Neural cell (in vitro differentiated cells): ENCODE data around the gene ASCC1. TPM values are rescaled to one million over a fixed set of nuclear protein-coding genes. Genes with fewer than 3 reads are reported as not detected.

Source experiments
- H2AFZ ChIP-seq: fragments of 200-600, 300-800 bp; sonication (generic), shearing (Covaris generic); 2 replicates; pipeline ENCODE4 v1.6.0; 2014; ENCODE audit warnings: low read depth, mild to moderate bottlenecking, antibody characterized with exemption, low read length, moderate library complexity
- H3F3A ChIP-seq: fragments of 200-600 bp; shearing (Covaris generic); 2 replicates; pipeline ENCODE4 v1.6.1; 2016; ENCODE audit warnings: mild to moderate bottlenecking, moderate library complexity, mixed read lengths, antibody characterized with exemption, low read length; ENCODE audit not compliant: insufficient read depth, poor library complexity, severe bottlenecking
- H3K27ac ChIP-seq: fragments of 200-600, 300-800 bp; sonication (generic), shearing (Covaris generic); 2 replicates; pipeline ENCODE4 v1.5.1; 2014; ENCODE audit warnings: mild to moderate bottlenecking, low read length, moderate library complexity
- H3K27me3 ChIP-seq: fragments of 300-800, 200-600 bp; sonication (generic), shearing (Covaris generic); 2 replicates; pipeline ENCODE4 v1.6.0; 2014; ENCODE audit warnings: mild to moderate bottlenecking, low read depth, low read length, moderate library complexity; ENCODE audit not compliant: insufficient read depth
- H3K36me3 ChIP-seq: fragments of 300-800, 200-600 bp; sonication (generic), shearing (Covaris generic); 2 replicates; pipeline ENCODE4 v1.5.1; 2014; ENCODE audit warnings: mild to moderate bottlenecking, antibody characterized with exemption, low read length, moderate library complexity; ENCODE audit not compliant: insufficient read depth
- H3K4me2 ChIP-seq: fragments of 300-800, 200-600 bp; sonication (generic), shearing (Covaris generic); 2 replicates; pipeline ENCODE4 v1.6.0; 2014; ENCODE audit warnings: mild to moderate bottlenecking, low read length
- H3K4me3 ChIP-seq: fragments of 300-800, 200-600 bp; sonication (generic), shearing (Covaris generic); 2 replicates; pipeline ENCODE4 v1.5.1; 2014; ENCODE audit warnings: mild to moderate bottlenecking, low read length, moderate library complexity
- H3K79me2 ChIP-seq: fragments of 200-600 bp; shearing (Covaris generic); replicated peaks from 2 replicates; pipeline ENCODE4 v1.6.0; 2014; ENCODE audit warnings: mild to moderate bottlenecking, low read length, moderate library complexity; ENCODE audit not compliant: insufficient read depth
- H3K9ac ChIP-seq: fragments of 300-800, 200-600 bp; sonication (generic), shearing (Covaris generic); 2 replicates; pipeline ENCODE4 v1.6.1; 2016; ENCODE audit warnings: mild to moderate bottlenecking, low read length, mixed read lengths
- H3K9me2 ChIP-seq: fragments of 200-600 bp; shearing (Covaris generic); 2 replicates; pipeline ENCODE4 v1.6.1; 2016; ENCODE audit warnings: mild to moderate bottlenecking, low read length, mixed read lengths; ENCODE audit not compliant: insufficient read depth
- H3K9me3 ChIP-seq: fragments of 200-600, 300-800 bp; sonication (generic), shearing (Covaris generic); 2 replicates; pipeline ENCODE4 v1.6.1; 2016; ENCODE audit warnings: mild to moderate bottlenecking, mixed run types, low read length, moderate library complexity, mixed read lengths
- H4K20me1 ChIP-seq: fragments of 200-600 bp; shearing (Covaris generic); 2 replicates; pipeline ENCODE4 v1.6.1; 2016; ENCODE audit warnings: mild to moderate bottlenecking, mixed run types; ENCODE audit not compliant: insufficient read depth
- CTCF ChIP-seq: fragments of 450-650 bp; IDR thresholded peaks from 2 replicates; pipeline ENCODE4 v1.5.1; 2014; ENCODE audit warnings: antibody characterized with exemption, mild to moderate bottlenecking, moderate library complexity; ENCODE audit not compliant: poor library complexity, severe bottlenecking
- EZH2 ChIP-seq: fragments of 200-600, 300-800 bp; shearing (Covaris generic), sonication (generic); IDR thresholded peaks from 2 replicates; pipeline ENCODE4 v1.6.1; 2014; ENCODE audit warnings: antibody characterized with exemption, low read length, borderline replicate concordance, mild to moderate bottlenecking; ENCODE audit not compliant: insufficient read depth, poor library complexity, severe bottlenecking
- MXI1 ChIP-seq: fragments of 450-650 bp; conservative IDR thresholded peaks from 2 replicates; pipeline ENCODE4 v1.6.1; 2014; ENCODE audit warnings: antibody characterized with exemption, mild to moderate bottlenecking; ENCODE audit not compliant: poor library complexity, severe bottlenecking
- POLR2AphosphoS5 ChIP-seq: IDR thresholded peaks from 2 replicates; pipeline ENCODE4 v1.6.1; 2012
- RAD21 ChIP-seq: fragments of 450-650 bp; conservative IDR thresholded peaks from 2 replicates; pipeline ENCODE4 v1.6.1; 2014; ENCODE audit warnings: antibody characterized with exemption, mild to moderate bottlenecking, moderate library complexity
- REST ChIP-seq: IDR thresholded peaks from 2 replicates; pipeline ENCODE4 v1.6.1; 2012; ENCODE audit warnings: borderline replicate concordance
- SMC3 ChIP-seq: fragments of 450-650 bp; conservative IDR thresholded peaks from 2 replicates; pipeline ENCODE4 v1.6.1; 2014; ENCODE audit warnings: antibody characterized with exemption, mild to moderate bottlenecking, moderate library complexity; ENCODE audit not compliant: poor library complexity
- polyA plus RNA-seq: library from polyadenylated mRNA; depleted of rRNA; stranded (reverse); fragments of >200 nt; gene quantifications from 2 replicates; pipeline ENCODE4 v1.2.3, GENCODE V29; 2014
- small RNA-seq, 3 experiments: library from RNA; depleted of rRNA; stranded (forward); fragments of <200 nt; gene quantifications; one replicate each; pipeline ENCODE3, GENCODE V24; 2012

Gene ASCC1
- polyA plus RNA-seq, 1 donor from 2014 or later = 39.6 TPM

- H3K79me2 ChIP-seq = no peaks in the 10 kb centered on the region
- no peak overlapping the region for H2AFZ ChIP-seq
- no peaks in the 10 kb centered on the region for H3F3A ChIP-seq
- no peak overlapping the region for H3K9ac ChIP-seq
- H3K4me3 ChIP-seq = no peak overlapping the region
- no peak overlapping the region for H3K27ac ChIP-seq
- H3K4me2 ChIP-seq = no peak overlapping the region
- no peaks in the 10 kb centered on the region for H3K9me2 ChIP-seq
- no peaks in the 10 kb centered on the region for H3K9me3 ChIP-seq
- H4K20me1 ChIP-seq = no peaks in the 10 kb centered on the region
- no peaks in the 10 kb centered on the region for H3K27me3 ChIP-seq
- no peaks in the 10 kb centered on the region for H3K36me3 ChIP-seq
- peak; percentile 93 for TF ChIP-seq RAD21
- TF ChIP-seq POLR2AphosphoS5 = no peak
- TF ChIP-seq REST = no peak
- no peak for TF ChIP-seq MXI1
- no peak for TF ChIP-seq EZH2
- TF ChIP-seq SMC3 = peak; percentile 97
- TF ChIP-seq CTCF = peak; percentile 99
Observed at GRCh38 chr10:72048450-72049124, 167.5 kb downstream of the ASCC1 start.

Small RNA genes within 50 kb of the gene (small RNA-seq; reads per million reads assigned to genes)
- gene RF00019 = 0 to 1.2 (median 0) reads per million in 3 experiments
- 0 reads per million in 3 experiments for gene RF00340

Other genes starting within 250 kb of the ASCC1 start
- 5.6 and 6.2 TPM in 2 replicates for gene SPOCK2, start 127.7 kb downstream of the ASCC1 start, polyA plus RNA-seq
- 209 and 212 TPM in 2 replicates for gene ANAPC16, start 264 bp downstream of the ASCC1 start, polyA plus RNA-seq
- gene DDIT4, start 57.6 kb upstream of the ASCC1 start, polyA plus RNA-seq = 29.7 and 29.9 TPM in 2 replicates
- gene DNAJB12, start 138.6 kb upstream of the ASCC1 start, polyA plus RNA-seq = 20.1 and 24.5 TPM in 2 replicates